HG02642 (cell line): Measurements from ENCODE around the gene ARHGEF28.

Source experiments
- ATAC-seq: cut with Tn5 transposase; IDR thresholded peaks from one replicate; pipeline ENCODE4 v1.9.1; 2021; ENCODE audit warnings: mild to moderate bottlenecking; ENCODE audit not compliant: unreplicated experiment, poor library complexity

The ARHGEF28 gene

DNA sequence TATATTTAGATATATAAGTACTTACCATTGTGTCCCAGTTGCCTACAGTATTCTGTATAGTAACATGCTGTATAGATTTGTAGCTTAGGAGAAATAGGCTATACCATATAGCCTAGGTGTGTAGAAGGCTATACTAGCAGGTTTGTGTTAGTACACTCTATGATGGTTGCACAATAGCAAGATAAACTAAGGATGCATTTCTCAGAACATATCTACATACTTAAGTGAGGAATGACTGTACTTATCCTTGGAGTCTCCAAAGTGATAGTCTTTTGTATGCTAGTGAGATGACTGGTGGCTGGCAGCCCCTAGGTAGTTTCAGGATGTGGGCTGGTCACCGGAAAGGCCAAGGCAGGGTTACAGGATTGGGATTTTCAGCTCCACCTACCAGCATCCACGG lies 208.7 kb downstream of the ARHGEF28 start:
- no peak for ATAC-seq

DNA sequence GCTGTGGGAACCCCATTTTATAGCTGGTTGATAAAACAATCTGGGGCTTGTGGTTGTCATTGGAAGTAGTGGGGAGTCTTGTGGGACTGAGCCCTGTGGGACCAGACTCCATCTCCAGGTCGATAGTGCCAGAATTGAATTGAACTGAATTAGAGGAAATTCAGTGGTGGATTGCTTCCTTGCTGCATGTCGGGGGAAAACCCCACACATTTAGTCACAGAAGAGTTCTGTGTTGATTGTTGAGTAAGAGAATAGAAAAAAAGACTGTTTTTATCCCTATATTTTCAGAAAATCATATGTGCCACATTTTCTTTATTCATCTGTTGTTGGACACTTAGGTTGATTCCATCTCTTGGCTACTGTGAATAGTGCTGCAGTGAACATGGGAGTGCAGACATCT lies 209.7 kb downstream of the ARHGEF28 start:
- no peak for ATAC-seq

DNA sequence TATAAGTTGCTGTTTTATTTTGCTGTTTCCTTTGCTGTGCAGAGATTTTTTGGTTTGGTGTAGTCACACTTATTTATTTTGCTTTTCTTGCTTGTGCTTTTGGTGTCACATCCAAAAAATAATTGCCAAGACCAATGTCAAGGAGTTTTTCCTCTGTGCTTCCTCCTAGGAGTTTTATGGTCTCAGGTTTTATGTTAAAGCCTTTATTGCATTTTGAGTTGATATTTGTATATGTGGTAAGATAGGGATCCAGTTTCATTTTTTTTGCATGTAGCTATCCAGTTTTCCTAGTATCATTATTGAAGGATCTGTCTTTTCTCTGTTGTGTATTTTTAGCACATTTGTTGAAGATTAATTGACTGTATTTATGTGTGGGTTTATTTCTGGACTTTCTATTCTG lies 210.6 kb downstream of the ARHGEF28 start:
- ATAC-seq: no peak

DNA sequence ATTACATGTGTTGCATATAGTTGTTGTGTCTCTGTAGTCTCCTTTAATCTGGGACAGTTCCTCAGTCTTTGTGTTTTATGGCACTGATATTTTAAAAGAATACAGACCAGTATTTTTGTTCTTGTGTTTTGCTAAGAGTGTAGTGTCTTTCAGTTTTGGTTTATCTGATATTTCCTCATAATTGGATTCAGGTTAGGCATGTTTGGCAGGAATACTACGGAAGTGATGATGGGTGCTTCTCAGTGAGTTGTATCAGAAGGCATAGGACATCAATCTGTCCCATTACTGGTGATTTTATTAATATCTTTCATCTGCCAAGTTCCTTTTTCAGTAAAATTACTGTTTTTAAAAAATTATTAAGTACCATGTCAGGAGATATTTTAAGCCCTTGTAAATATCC lies 212.9 kb downstream of the ARHGEF28 start:
- no peak for ATAC-seq

DNA sequence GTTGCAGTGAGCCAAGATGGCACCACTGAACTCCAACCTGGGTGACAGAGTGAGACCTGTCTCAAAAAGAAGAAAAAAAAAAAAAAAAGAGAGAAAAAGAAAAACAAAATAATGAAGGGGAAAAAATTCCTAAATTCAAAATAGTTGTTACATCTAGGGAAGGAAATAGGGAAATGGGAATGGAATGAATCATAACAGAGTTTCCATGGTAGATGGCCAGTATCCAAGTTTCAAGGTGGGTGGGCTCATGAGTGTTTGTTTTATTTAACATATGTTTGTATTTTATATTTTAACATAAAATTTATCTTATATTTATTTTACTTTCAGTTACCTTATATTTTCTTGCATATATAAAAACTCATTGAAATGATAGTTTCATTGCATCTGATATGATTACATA lies 215.6 kb downstream of the ARHGEF28 start:
- ATAC-seq: no peak

DNA sequence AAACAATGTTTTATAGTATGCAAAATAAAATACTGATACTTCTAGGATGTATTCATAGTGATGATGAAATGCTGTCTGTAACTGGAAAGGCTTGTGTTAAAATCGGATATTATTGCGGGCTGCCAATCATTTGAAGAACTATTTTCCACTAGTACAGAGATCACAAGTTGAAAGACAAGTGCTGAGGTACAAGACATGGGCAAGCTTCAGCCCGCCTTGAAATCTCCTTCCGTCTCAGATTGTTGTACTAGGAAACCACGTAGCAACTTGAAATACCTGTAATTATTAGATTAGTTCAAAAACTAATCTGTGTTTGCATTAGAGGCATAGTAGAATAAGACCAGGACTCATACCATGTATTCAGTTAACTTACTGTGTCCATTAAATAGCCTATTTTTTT lies 218.2 kb downstream of the ARHGEF28 start:
- ATAC-seq: no peak

DNA sequence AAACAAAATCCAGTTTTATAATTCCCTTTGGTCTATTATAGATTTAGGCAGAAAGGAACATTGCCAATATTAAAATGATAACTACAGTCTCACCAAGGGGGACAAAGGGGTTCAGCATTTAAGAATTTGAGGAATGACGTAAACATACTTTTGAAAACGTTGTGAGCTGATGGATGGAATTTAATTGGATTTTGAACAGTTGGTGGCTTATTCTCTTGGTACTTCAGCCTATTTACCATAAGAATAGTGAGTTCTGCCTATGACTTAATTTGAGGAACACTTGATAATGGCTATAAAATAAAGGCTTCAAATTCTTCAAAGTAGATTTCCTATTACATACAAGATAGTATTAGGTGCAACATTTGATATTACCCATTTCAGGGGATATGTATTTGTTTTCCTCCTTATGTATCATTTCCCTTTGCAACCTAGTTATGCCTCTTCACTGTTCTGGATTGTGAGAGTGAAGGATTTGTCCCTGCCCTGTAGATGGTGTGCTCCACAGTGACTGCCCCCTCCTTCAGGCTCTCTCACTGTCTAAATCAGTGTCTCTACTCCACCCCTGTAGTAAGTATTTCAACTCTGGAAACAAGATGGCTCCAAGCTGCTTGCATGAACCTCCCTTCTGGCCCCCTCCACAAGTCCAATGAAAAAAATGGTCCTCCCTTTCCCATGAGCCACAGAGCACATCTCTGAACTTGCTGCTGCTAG lies 225.6 kb downstream of the ARHGEF28 start:
- no peak for ATAC-seq

DNA sequence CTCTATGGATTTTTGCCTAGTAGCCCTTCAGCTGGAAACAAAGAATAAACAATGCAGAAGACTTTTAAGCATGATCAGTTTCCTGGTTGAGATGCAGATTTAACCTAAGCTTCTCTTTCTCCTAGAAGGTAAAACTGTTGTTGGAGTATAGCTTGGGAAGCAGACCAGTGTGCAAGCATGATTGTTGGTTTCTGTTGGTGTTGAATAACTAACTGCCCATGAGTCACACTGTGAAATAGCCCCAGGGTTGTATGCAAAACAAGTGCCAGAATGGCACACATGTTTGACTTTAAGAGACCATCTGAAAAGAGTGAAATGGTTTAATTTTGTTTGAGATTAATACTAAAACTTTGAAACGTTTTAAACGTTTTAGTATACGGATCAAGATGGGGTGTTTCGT lies 227.1 kb downstream of the ARHGEF28 start:
- no peak for ATAC-seq

DNA sequence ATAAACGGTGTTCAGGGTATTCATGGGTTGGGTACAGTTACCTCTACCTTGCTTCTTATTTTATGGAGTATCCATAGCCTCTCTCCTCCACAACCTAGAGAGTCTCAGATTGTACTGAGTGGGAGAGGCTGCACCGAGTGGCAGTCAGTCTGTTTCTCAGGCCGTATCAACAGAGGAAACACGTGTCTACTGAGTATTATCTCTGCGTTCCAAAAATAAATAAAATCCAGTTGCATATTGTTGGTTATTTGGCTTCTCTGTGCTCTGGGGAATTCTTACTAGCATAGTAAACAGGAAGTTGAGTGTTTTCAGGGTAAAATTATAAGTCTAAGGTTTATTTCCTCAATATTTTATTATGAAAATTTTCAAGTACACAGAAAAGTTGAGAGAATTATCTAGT lies 231.0 kb downstream of the ARHGEF28 start:
- ATAC-seq: no peak

DNA sequence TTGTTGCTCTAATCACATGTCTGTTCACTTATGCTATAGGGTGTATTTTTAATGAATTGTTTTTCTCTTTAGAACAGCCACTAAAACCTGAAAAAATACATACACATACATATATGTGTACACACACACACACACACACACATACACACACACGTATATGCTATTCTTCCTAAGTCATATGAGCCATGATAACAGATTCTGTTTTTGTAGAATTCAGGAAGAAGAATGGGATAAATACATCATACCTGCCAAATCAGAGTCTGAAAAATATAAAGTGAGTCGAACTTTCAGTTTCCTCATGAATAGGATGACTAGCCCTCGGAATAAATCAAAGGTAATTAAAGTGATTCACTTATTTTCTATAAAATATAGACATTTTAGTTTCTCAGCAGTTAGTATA lies 231.4 kb downstream of the ARHGEF28 start:
- no peak for ATAC-seq

DNA sequence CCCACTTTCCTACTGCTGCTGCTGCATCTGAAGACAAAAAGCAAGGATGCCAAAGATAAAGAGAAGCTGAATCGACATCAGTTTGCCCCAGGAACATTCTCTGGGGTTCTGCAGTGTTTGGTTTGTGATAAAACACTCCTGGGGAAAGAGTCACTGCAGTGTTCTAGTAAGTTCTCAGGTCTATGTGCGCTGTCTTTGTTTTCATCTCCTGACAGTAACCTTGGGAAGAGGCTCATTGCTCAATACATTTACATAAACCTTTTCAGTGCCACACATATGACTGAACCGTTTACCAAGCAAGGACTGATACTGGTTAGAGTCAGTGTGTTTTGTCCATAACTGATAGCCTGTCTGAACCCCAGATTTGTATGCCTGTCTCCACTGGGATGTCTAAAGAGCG lies 232.1 kb downstream of the ARHGEF28 start:
- ATAC-seq: no peak

DNA sequence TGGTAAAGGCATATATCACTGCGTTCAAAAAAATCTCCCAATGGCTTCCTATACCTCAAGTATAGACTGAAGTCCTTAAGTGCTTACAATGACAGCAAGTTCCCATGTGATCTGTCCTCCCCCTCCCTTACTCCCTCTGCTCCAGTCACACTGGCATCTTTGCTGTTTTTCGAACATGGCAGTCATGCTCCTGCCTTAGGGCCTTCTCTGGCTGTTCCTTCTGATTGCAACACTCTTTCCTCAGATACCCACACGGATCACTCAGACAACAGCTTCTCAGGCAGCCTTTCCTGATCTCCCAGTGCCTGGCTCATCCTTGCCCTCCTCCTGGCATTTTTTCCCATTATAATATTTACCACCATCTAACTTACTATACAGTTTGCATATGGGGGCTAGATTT lies 232.8 kb downstream of the ARHGEF28 start:
- no peak for ATAC-seq

DNA sequence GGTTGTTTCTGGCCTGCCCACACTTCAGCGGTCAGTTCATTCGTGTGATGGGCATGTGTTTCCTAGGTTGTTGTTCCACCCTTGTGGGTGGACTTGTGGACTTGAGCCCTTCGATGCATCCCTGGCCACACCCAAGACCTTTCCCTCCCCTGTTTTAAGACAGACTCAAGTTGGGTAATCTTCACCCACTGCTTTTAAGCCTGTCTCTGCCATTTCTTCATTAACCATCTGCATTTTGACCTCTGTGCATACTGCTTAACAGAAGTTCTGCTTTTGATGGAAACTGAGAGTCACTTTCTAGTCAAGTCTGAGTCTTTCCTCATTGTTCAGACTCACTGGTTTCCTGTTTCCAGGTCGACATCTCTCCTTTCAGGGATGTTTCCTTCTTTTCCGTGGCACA lies 233.7 kb downstream of the ARHGEF28 start:
- ATAC-seq: no peak

DNA sequence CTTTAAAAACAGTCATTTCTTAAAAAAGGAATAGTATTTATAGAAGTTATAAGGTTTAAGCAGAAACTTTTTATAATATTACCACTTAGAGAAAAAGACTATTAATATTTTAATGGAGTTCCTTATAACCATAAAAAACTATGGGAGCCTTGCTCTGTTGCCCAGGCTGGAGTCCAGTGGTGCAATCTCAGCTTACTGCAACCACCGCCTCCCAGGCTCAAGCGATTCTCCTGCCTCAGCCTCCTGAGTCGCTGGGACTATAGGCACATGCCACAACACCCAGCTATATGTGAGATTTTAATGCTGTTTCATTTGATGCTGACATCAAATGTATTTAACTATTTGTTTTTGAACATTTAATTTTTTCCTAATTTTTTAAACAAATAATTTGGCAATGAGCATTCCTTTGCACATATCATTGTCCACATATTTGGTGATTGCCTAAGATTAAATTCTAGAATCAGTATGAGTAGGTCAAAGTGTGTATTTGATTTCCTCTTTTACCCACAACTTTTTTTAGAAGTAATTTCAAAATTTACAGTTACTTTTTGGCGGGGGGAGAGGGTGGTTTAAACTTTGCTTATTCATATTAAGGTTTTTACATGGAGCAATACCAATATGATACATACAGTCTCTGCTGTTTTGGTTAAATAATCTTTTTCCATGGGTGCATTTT lies 235.5 kb downstream of the ARHGEF28 start:
- ATAC-seq: no peak

DNA sequence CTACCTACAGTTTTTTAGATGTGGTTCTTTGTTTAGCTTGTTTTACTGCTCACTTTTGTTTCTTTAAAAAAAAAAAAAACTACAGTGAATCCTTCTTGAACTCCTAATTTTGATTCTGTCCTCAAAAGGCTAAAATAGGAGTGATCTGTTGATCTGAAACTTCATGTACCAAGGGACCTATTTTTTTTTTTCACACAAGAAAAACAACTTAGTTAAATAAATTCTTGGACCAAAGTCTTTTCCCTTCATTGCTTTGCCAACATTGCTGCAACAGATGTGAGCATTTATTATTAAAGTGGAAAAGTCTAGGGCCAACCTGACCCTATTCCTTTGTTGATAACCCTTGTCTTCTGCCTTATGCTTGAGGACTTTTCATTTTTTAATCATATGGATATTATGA lies 236.8 kb downstream of the ARHGEF28 start:
- no peak for ATAC-seq

DNA sequence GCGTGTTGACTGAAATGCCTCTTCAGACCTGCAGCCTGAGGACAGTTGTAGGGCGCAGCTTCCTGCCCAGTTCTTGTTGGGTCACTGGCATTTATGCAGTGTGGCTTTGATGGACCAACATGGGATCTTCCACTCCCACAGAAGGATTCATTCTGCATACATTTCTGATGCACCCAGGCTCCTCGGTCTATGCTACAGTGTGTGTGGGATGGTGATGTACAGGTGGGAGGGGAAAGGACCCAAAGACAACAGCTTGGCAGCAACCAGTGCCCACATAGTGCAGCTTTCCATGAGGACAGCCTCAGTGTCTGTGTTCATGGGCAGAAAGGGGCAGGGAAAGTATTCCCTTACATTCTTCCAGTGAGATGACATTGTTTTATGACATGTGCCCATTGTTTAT lies 237.9 kb downstream of the ARHGEF28 start:
- ATAC-seq: no peak

DNA sequence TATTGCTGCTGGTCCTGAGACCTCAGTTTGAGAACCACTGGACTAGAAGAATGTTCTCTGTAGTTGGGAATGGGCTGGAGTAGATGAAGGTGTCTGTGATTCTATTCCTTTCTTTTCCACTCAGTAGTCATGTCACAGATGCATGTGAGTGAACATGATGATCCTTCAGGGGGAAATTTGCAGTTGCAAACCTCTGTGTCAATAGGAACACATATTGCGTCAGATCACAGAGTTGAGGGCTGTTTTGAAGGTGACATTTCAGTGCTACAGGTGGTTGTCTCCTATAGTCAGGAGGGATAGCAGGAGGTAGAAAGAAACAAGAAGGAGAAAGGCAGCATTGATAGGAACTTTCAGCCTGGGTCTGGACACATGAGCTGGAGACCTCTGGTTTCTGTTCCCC lies 239.3 kb downstream of the ARHGEF28 start:
- ATAC-seq: no peak

DNA sequence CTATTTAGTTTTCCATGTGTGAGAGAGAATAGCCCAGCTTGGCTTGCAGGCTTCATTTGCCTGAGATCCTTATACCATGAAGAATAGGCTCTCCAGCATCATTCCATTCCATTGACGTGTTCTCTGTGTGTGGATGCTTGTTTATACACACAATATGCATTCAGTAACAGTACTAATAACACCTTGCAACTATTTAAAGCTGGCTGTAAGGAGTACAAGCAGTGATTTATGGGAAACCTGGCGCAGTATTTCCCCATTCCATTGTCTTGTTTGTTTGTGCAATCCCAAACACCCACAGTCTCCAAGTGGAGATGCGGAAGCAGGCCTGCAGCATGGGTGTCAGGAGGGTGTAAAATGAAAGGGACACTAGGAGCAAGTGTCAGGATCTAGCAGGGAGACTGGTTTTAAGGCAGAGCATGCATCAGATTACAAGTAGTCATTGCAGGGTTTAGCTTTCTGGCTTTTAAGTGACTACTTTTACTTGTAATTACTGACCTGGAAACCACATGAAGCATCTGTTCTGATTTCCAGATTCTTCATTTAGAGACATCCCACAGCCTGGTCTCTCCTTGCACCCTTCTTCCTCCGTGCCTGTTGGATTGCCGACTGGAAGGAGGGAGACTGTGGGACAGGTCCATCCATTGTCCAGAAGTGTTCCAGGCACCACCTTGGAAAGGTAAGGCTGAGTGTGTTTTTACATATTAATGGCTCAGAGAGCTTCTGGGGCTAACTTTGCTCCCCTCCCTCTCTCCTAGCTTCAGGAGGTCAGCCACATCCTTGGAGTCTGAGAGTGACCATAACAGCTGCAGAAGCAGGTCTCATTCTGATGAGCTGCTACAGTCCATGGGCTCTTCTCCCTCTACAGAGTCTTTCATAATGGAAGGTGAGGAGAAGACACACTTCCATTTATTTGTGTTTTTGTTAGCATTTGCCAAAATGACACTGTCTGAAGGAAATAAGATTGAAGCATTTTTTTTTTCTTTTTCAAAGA lies 241.6 kb downstream of the ARHGEF28 start:
- ATAC-seq: no peak

DNA sequence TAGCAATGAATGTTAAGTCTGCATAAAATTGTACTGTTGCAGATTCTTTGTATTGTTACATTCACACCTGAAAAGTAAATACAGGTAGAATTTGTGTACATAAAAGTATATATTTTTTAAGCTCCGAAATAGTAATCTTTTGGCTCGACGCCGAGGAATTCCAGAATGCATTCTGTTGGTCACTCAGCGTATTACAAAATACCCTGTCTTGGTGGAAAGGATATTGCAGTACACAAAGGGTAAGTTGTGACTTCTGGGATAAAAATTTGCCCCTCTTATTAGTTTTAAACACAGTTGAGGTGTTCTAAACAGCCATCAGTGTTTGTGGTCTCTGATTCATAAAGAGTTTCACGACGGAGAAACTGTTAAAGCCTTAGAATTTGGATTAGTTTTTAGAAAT lies 257.6 kb downstream of the ARHGEF28 start:
- ATAC-seq: no peak

DNA sequence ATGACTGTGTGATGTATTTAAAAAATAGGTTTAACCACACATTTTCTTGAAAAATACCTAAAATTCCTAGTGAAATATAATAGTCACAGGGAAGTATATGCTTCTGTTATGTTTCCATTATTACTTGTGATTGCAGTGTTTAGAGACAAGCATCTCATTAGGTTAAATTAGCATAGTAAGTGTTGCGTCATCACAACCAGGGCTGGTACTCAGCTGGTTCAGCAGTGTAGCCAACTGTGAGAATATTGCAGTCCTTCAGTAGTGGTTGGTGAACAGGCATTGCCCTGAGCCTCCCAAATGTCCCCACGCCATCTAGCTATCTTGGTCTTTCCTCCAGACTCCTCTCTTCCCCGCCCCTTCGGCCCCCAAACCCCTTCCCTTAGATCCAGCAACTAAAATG lies 261.7 kb downstream of the ARHGEF28 start:
- ATAC-seq: no peak

DNA sequence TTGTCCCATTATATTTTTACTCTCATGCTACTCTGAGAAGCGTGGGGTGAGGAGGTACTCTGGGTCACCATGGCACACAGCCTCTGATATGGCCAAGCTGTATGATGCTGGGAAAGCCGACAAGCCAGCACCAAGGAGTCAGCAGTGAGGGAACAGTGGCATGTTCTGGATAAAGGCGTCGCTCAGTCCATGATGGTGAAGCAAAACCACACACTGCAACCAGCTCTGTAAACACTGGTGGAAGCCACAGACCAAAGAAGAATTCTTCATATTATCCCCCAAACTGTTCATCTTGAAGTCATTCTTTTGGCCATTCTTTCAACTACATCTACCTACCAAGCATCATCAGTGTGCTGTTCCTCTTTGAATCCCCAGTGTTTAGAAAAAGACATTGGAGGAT lies 264.6 kb downstream of the ARHGEF28 start:
- no peak for ATAC-seq
